ENCODE results near the gene FARP1.

The FARP1 gene

GRCh38 chr13:98474761-98475160 is 331.9 kb downstream of the FARP1 start:
- no peak overlapping the region for H3K4me3 ChIP-seq (ENCODE audit: low read depth, low read length)
- POLR2A ChIA-PET = no interaction called here

GRCh38 chr13:98475522-98475921 is 332.6 kb downstream of the FARP1 start:
- TF ChIP-seq ZNF341 (tag by site-specific recombination; IDR thresholded peaks at IDR 0.05; ENCODE audit: low read depth) (no peak), ZNF2 (tag by site-specific recombination; IDR thresholded peaks at IDR 0.05) (no peak), ZBTB6 (tag by site-specific recombination; IDR thresholded peaks at IDR 0.05) (no peak), ZNF48 (tag by site-specific recombination; IDR thresholded peaks at IDR 0.05) (no peak), ZBTB7A (tag by site-specific recombination; IDR thresholded peaks at IDR 0.05; ENCODE audit: low read depth) (no peak), ZBTB8A (tag by site-specific recombination; IDR thresholded peaks at IDR 0.05) (no peak), ZNF132 (tag by site-specific recombination; IDR thresholded peaks at IDR 0.05; ENCODE audit: borderline replicate concordance) (no peak), ZBTB26 (tag by site-specific recombination; optimal IDR thresholded peaks at IDR 0.05) (no peak), PRDM10 (tag by site-specific recombination; IDR thresholded peaks at IDR 0.05) (no peak), ZNF623 (tag by site-specific recombination; IDR thresholded peaks at IDR 0.05) (no peak), SP3 (tag by site-specific recombination; IDR thresholded peaks at IDR 0.05) (no peak), ZNF175 (tag by site-specific recombination; IDR thresholded peaks at IDR 0.05) (no peak), ZXDB (tag by site-specific recombination; IDR thresholded peaks at IDR 0.05) (no peak), ZNF37A (tag by site-specific recombination; IDR thresholded peaks at IDR 0.05) (no peak), BCL11B (tag by site-specific recombination; IDR thresholded peaks at IDR 0.05; ENCODE audit: low read depth) (no peak), ZNF654 (tag by site-specific recombination; IDR thresholded peaks at IDR 0.05; ENCODE audit: low read depth) (no peak), SCRT2 (tag by site-specific recombination; IDR thresholded peaks at IDR 0.05) (no peak)
- peaks cover 3% of the 10 kb centered on the region; the same call in 1 of the 2 replicates for H3K4me1 ChIP-seq (ENCODE audit: control insufficient read depth, insufficient read depth, low read length)
- CTCF ChIA-PET = interaction anchor here (0.8 to 0.9 kb wide), 2 partner anchors 10 to 178 kb away, joined by 3 read pairs; no protein-coding TSS in a partner anchor

More at GRCh38 chr13:98474761-98475160, 331.9 kb downstream of the FARP1 start:
- Histone ChIP-seq H3K27ac (ENCODE audit: extremely low read depth, low read depth, low read length) (no peak overlapping the region), H3K4me1 (ENCODE audit: control insufficient read depth, insufficient read depth, low read length) (peaks cover 3% of the 10 kb centered on the region; the same call in 1 of the 2 replicates), H3K9me3 (ENCODE audit: control insufficient read depth, insufficient read depth, low read depth, low read length) (no peaks in the 10 kb centered on the region), H3K36me3 (ENCODE audit: control insufficient read depth in 2 of 2, insufficient read depth in 1 of 2, low read length in 2 of 2) (peaks cover 0 to 37% of the 10 kb centered on the region in 2 experiments; a peak in 1 of 3 replicates)
- CTCF ChIA-PET = no interaction called here
- TF ChIP-seq ZNF274 (IDR thresholded peaks at IDR 0.05; ENCODE audit: low read length) = no peak
- TF ChIP-seq ZNF274 (tag by site-specific recombination; IDR thresholded peaks at IDR 0.05; ENCODE audit: borderline replicate concordance) = no peak
- no peak for TF ChIP-seq ZNF610 (tag by site-specific recombination; IDR thresholded peaks at IDR 0.05; ENCODE audit: borderline replicate concordance)
- no peak for TF ChIP-seq ZNF184 (tag by site-specific recombination; IDR thresholded peaks at IDR 0.05)
- TF ChIP-seq OSR2 (tag by site-specific recombination; IDR thresholded peaks at IDR 0.05) = no peak
- no peak for TF ChIP-seq TSHZ1 (tag by site-specific recombination; IDR thresholded peaks at IDR 0.05; ENCODE audit: borderline replicate concordance)
- no peak for TF ChIP-seq MZF1 (tag by site-specific recombination; IDR thresholded peaks at IDR 0.05; ENCODE audit: borderline replicate concordance)
- no peak for TF ChIP-seq REPIN1 (tag by site-specific recombination; IDR thresholded peaks at IDR 0.05; ENCODE audit: low read depth)
- no peak for TF ChIP-seq ZNF768 (tag by site-specific recombination; IDR thresholded peaks at IDR 0.05)
- no peak for TF ChIP-seq KLF1 (tag by site-specific recombination; IDR thresholded peaks at IDR 0.05)
- TF ChIP-seq ZNF155 (tag by site-specific recombination; IDR thresholded peaks at IDR 0.05) = no peak

More at GRCh38 chr13:98475522-98475921, 332.6 kb downstream of the FARP1 start:
- POLR2A ChIA-PET = no interaction called here
- H3K4me3 ChIP-seq (ENCODE audit: low read depth, low read length) = no peak overlapping the region
- H3K36me3 ChIP-seq (ENCODE audit: control insufficient read depth in 2 of 2, insufficient read depth in 1 of 2, low read length in 2 of 2) = peaks cover 0 to 37% of the 10 kb centered on the region in 2 experiments; a peak in 1 of 3 replicates
- no peak overlapping the region for H3K27ac ChIP-seq (ENCODE audit: extremely low read depth, low read depth, low read length)
- no peaks in the 10 kb centered on the region for H3K9me3 ChIP-seq (ENCODE audit: control insufficient read depth, insufficient read depth, low read depth, low read length)
